T-cell (primary cell): ENCODE measurements around the gene ADAMTS13. TPM values are rescaled to one million over a fixed set of nuclear protein-coding genes. Genes with fewer than 3 reads are reported as not detected.
A peak's percentile ranks its signal among the peaks of the same experiment; 100 is the strongest.

Experiments used
- ATAC-seq, 4 experiments: fragments of 200-7000 bp in 3 of 4; fragments of 150-1000 bp in 1 of 4; cut with Tn5 transposase; replicated peaks in 1 of 4; 1 replicate in 3 of 4; 2 replicates in 1 of 4; pipeline ENCODE4 v1.10.0; 2021; ENCODE audit warnings: moderate library complexity in 3 of 4, mild to moderate bottlenecking in 2 of 4, moderate number of reproducible peaks in 1 of 4
- CTCF ChIA-PET, 2 donors: fragments of 300-600 bp; sonication (Branson Sonifier 250); formaldehyde crosslinking; loops; one replicate each; lab custom pipeline; 2022; ENCODE audit warnings: antibody characterized with exemption in 2 of 2; lab: Charles Lee
- POLR2A ChIA-PET, 2 donors: fragments of 300-600 bp; sonication (Branson Sonifier 250); formaldehyde crosslinking; loops; one replicate each; lab custom pipeline; 2022; ENCODE audit warnings: antibody characterized with exemption in 2 of 2; lab: Charles Lee
- DNase-seq, 35 experiments: peaks; one replicate each; pipeline versions ENCODE4 v3.0.0 to v3.0.0-alpha.2; 2013 to 2023
- H3K27ac ChIP-seq: one replicate; pipeline ENCODE4 v1.5.1; 2013; ENCODE audit warnings: low read length
- H3K27me3 ChIP-seq, 2 experiments: replicated peaks in 1 of 2; 1 replicate in 1 of 2; 2 replicates in 1 of 2; pipeline versions ENCODE4 v1.6.1 to v1.7.0; 2013; ENCODE audit warnings: low read length in 1 of 2, mixed read lengths in 1 of 2; ENCODE audit not compliant: control insufficient read depth in 2 of 2, insufficient read depth in 2 of 2; ENCODE audit errors: extremely low read depth in 1 of 2
- H3K36me3 ChIP-seq, 2 donors: 1 replicate in 1 of 2; 2 replicates in 1 of 2; pipeline versions ENCODE4 v1.6.1 to v1.7.0; 2013; ENCODE audit warnings: low read length in 1 of 2; ENCODE audit not compliant: control insufficient read depth in 2 of 2, insufficient read depth in 1 of 2; ENCODE audit errors: extremely low read depth in 1 of 2
- H3K4me1 ChIP-seq, 2 experiments: 1 replicate in 1 of 2; 2 replicates in 1 of 2; pipeline versions ENCODE4 v1.6.1 to v1.7.0; 2013; ENCODE audit warnings: low read length in 2 of 2, mixed read lengths in 1 of 2; ENCODE audit not compliant: insufficient read depth in 2 of 2, control insufficient read depth in 1 of 2; ENCODE audit errors: extremely low read depth in 1 of 2
- H3K4me3 ChIP-seq, 2 donors: 1 replicate in 1 of 2; 2 replicates in 1 of 2; pipeline versions ENCODE4 v1.5.1 to v1.7.0; 2013; ENCODE audit warnings: mild to moderate bottlenecking in 2 of 2, low read length in 1 of 2, moderate library complexity in 1 of 2; ENCODE audit not compliant: control insufficient read depth in 1 of 2; ENCODE audit errors: extremely low read depth in 1 of 2
- H3K9me3 ChIP-seq: 2 replicates; pipeline ENCODE4 v1.7.0; 2013
- H3K27ac Mint-ChIP-seq, 2 donors: one replicate each; pipeline ENCODE4 v1.8.0; 2020 to 2021; ENCODE audit warnings: mild to moderate bottlenecking in 2 of 2, mixed read lengths in 2 of 2
- H3K27me3 Mint-ChIP-seq, 2 donors: one replicate each; pipeline ENCODE4 v1.8.0; 2021 to 2022; ENCODE audit warnings: mixed read lengths in 2 of 2
- H3K36me3 Mint-ChIP-seq: one replicate; pipeline ENCODE4 v1.8.0; 2021; ENCODE audit warnings: mixed read lengths
- H3K4me1 Mint-ChIP-seq, 3 donors: one replicate each; pipeline ENCODE4 v1.8.0; 2020 to 2022; ENCODE audit warnings: mixed read lengths in 3 of 3, mild to moderate bottlenecking in 1 of 3
- H3K4me3 Mint-ChIP-seq, 3 donors: one replicate each; pipeline ENCODE4 v1.8.0; 2020 to 2022; ENCODE audit warnings: mild to moderate bottlenecking in 3 of 3, mixed read lengths in 3 of 3, moderate library complexity in 3 of 3
- H3K9me3 Mint-ChIP-seq, 3 donors: one replicate each; pipeline ENCODE4 v1.8.0; 2020 to 2022; ENCODE audit warnings: mixed read lengths in 3 of 3
- WGBS: methylation state at CpG from one replicate; pipeline ENCODE4 v1.1.5; 2013; ENCODE audit warnings: missing lambda C conversion rate; ENCODE audit not compliant: insufficient coverage; 5-methylcytosine and 5-hydroxymethylcytosine counted together
- total RNA-seq, 35 experiments: library from RNA in 6 of 35; stranded (reverse) in 6 of 35; fragments of 120-200 nt in 1 of 35; gene quantifications; one replicate each; pipeline versions ENCODE4 v1.2.1 to v1.2.4 and lab custom pipeline; 2013 to 2026

Gene ADAMTS13
- total RNA-seq, 5 donors from 2014 or later (not counting 1 experiment from before 2014, with no cell fraction given): 1.3 to 3.3 (median 2.4) TPM

DNA sequence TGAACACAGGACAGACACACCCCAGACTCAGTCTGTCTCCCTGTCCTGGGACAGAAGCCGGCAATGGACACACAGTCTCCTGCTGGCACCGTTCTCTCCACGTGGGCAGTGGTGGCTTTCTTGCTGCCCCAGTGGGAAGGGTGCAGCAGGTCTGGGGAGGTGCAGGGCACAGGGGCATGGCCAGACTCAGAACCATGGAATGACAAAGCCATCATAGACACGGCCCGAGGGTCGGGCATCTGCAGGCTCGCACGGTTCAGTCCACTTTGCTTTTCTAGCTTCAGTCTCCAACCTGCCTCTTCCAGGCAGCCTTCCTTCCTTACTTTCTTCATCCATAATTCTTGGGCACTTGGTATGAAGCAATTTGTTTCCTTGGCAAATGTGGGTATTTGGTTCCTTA lies 85.9 kb downstream of the ADAMTS13 start:
- H3K4me1 Mint-ChIP-seq: peaks cover 16 to 27% (median 22%) of the 10 kb centered on the region in 3 donors
- H3K36me3 Mint-ChIP-seq: no peaks in the 10 kb centered on the region
- Histone ChIP-seq H3K4me1 (peaks cover 12 to 34% of the 10 kb centered on the region in 2 experiments), H3K36me3 (no peaks in the 10 kb centered on the region), H3K9me3 (no peaks in the 10 kb centered on the region), H3K27me3 (peaks cover 0 to 15% of the 10 kb centered on the region in 2 experiments), H3K27ac (peak overlapping the region; percentile 65), H3K4me3 (no peak overlapping the region)
- ChIA-PET CTCF (no interaction called here), POLR2A (no interaction called here)
- peak overlapping the region; percentile 97 to 99 for H3K27ac Mint-ChIP-seq
- ATAC-seq (no peak), DNase-seq (no peak)
- peaks cover 0 to 8% of the 10 kb centered on the region in 2 donors for H3K27me3 Mint-ChIP-seq
- peak overlapping the region in 1 of 3 donors; percentile 81 for H3K4me3 Mint-ChIP-seq
- no peaks in the 10 kb centered on the region for H3K9me3 Mint-ChIP-seq
- WGBS: 96% methylated on average over 3 of the region's 8 CpGs

Other genes with a start within 250 kb of the ADAMTS13 start
- gene OBP2B, start 213.1 kb upstream of the ADAMTS13 start, total RNA-seq: not detected
- 1 to 10 TPM in 1 of 5 donors, under 1 TPM in 3, not detected in 1; 0.06 to 1.8 (median 0.37) TPM for gene ABO, start 147.2 kb upstream of the ADAMTS13 start, total RNA-seq
- gene SURF6, start 86.2 kb upstream of the ADAMTS13 start, total RNA-seq: 10 to 100 TPM; 18.5 to 35.0 (median 31.1) TPM
- gene MED22, start 74.2 kb upstream of the ADAMTS13 start, total RNA-seq: 10 to 100 TPM; 25.9 to 44.8 (median 40.7) TPM
- gene RPL7A, start 74.1 kb upstream of the ADAMTS13 start, total RNA-seq: 1,000 to 10,000 TPM; 2,623 to 2,692 (median 2,659) TPM
- 10 to 100 TPM; 33.0 to 58.7 (median 58.3) TPM for gene SURF1, start 65.9 kb upstream of the ADAMTS13 start, total RNA-seq
- gene SURF2, start 65.8 kb upstream of the ADAMTS13 start, total RNA-seq: 10 to 100 TPM; 17.0 to 25.3 (median 24.9) TPM
- 100 to 1,000 TPM in 4 of 5 donors, 10 to 100 TPM in 1; 73.5 to 114 (median 107) TPM for gene SURF4, start 46.3 kb upstream of the ADAMTS13 start, total RNA-seq
- gene STKLD1, start 46.0 kb upstream of the ADAMTS13 start, total RNA-seq: 1 to 10 TPM in 2 of 5 donors, under 1 TPM in 3; 0.49 to 1.1 (median 0.70) TPM
- 10 to 100 TPM; 23.6 to 44.5 (median 34.9) TPM for gene REXO4, start 4.4 kb upstream of the ADAMTS13 start, total RNA-seq
- gene CACFD1, start 37.6 kb downstream of the ADAMTS13 start, total RNA-seq: 1 to 10 TPM; 2.6 to 5.2 (median 3.7) TPM
- gene SLC2A6, start 56.7 kb downstream of the ADAMTS13 start, total RNA-seq: 1 to 10 TPM; 3.6 to 6.1 (median 4.9) TPM
- not detected for gene MYMK, start 102.6 kb downstream of the ADAMTS13 start, total RNA-seq
- under 1 TPM; 0.16 to 0.76 (median 0.53) TPM for gene ADAMTSL2, start 112.3 kb downstream of the ADAMTS13 start, total RNA-seq
- not detected for gene FAM163B, start 187.0 kb downstream of the ADAMTS13 start, total RNA-seq
- gene DBH, start 214.0 kb downstream of the ADAMTS13 start, total RNA-seq: under 1 TPM; 0.26 to 0.82 (median 0.32) TPM